GM13977 (cell line): Measurements from ENCODE around the gene PFAS.

ENCODE experiments used
- DNase-seq: peaks from one replicate; pipeline ENCODE4 v3.0.0; 2012; ENCODE audit warnings: low spot score
- CTCF ChIP-seq: IDR thresholded peaks from 2 replicates; pipeline ENCODE4 v1.5.1; 2012; ENCODE audit warnings: mild to moderate bottlenecking, control low read depth; ENCODE audit not compliant: insufficient read depth; ENCODE audit errors: extremely low read depth, missing control alignments
- in situ Hi-C: fragments of 300-500 bp; cut with MboI; formaldehyde crosslinking; loops from one replicate; pipeline ENCODE4 v1.12.0; 2022; ENCODE audit warnings: low sequenced_read_pairs, low pct_unique_long_range_greater_than_20kb, mixed read lengths, inconsistent platforms; ENCODE audit not compliant: unreplicated experiment

PFAS gene

GRCh38 chr17:8257801-8258200 is 8.7 kb downstream of the PFAS start:
- TF ChIP-seq CTCF = no peak
- no peak for DNase-seq
- in situ Hi-C loops = no loop called here

- no peak for DNase-seq
- in situ Hi-C loops = no loop called here
- no peak for TF ChIP-seq CTCF
These were observed 15.2 kb downstream of the PFAS start for GRCh38 chr17:8264320-8264719.

GRCh38 chr17:8264836-8265542 is 15.9 kb downstream of the PFAS start:
- DNase-seq = no peak
- in situ Hi-C loops = no loop called here

GRCh38 chr17:8266648-8267479 is 17.8 kb downstream of the PFAS start:
- no peak for DNase-seq
- in situ Hi-C loops = no loop called here
- TF ChIP-seq CTCF = no peak

More at GRCh38 chr17:8264836-8265542, 15.9 kb downstream of the PFAS start:
- TF ChIP-seq CTCF = no peak

GRCh38 chr17:8267480-8268147 is 18.5 kb downstream of the PFAS start:
- DNase-seq = no peak
- in situ Hi-C loops = no loop called here
- no peak for TF ChIP-seq CTCF

- no peak for TF ChIP-seq CTCF
- no peak for DNase-seq
- in situ Hi-C loops = no loop called here
These were observed 19.6 kb downstream of the PFAS start for GRCh38 chr17:8268550-8269298.
